Measurements from ENCODE around the gene SEC61B. TPM values are rescaled to one million over a fixed set of nuclear protein-coding genes. Genes with fewer than 3 reads are reported as not detected.

The SEC61B gene
- total RNA-seq, result 118 TPM
- 328 TPM for polyA plus RNA-seq (ENCODE audit: insufficient read depth, low read depth, low replicate concordance)
- long read RNA-seq, donor 1, transcript SEC61B-201 (4 exons, 545 nt), result major isoform, 136 of 176 reads
- long read RNA-seq, donor 1, partial matches to known transcripts, result 36 of 176 reads
- long read RNA-seq, donor 1, other reads (novel, unspliced or antisense), result 0 of 176 reads
- long read RNA-seq, donor 2, transcript SEC61B-201 (4 exons, 545 nt), result major isoform, 187 of 228 reads
- long read RNA-seq, donor 2, transcript SEC61B-202 (2 exons, 687 nt), result minor isoform, 5 of 228 reads
- long read RNA-seq, donor 2, partial matches to known transcripts, result 36 of 228 reads
- long read RNA-seq, donor 2, other reads (novel, unspliced or antisense), result 0 of 228 reads
- long read RNA-seq, donor 3, transcript SEC61B-201 (4 exons, 545 nt), result major isoform, 215 of 227 reads
- long read RNA-seq, donor 3, partial matches to known transcripts, result 11 of 227 reads
- long read RNA-seq, donor 3, other reads (novel, unspliced or antisense), result 0 of 227 reads
- long read RNA-seq, donor 4, transcript SEC61B-201 (4 exons, 545 nt), result major isoform, 132 of 146 reads
- long read RNA-seq, donor 4, partial matches to known transcripts, result 13 of 146 reads
- long read RNA-seq, donor 4, other reads (novel, unspliced or antisense), result 0 of 146 reads
- long read RNA-seq, donor 5, transcript SEC61B-201 (4 exons, 545 nt), result major isoform, 13 of 14 reads
- long read RNA-seq, donor 5, partial matches to known transcripts, result 0 of 14 reads
- long read RNA-seq, donor 5, other reads (novel, unspliced or antisense), result 0 of 14 reads
- long read RNA-seq, donor 6, transcript SEC61B-201 (4 exons, 545 nt), result major isoform, 446 of 486 reads
- long read RNA-seq, donor 6, partial matches to known transcripts, result 39 of 486 reads
- long read RNA-seq, donor 6, other reads (novel, unspliced or antisense), result 0 of 486 reads
- long read RNA-seq, donor 7, transcript SEC61B-201 (4 exons, 545 nt), result major isoform, 64 of 74 reads
- long read RNA-seq, donor 7, partial matches to known transcripts, result 10 of 74 reads
- long read RNA-seq, donor 7, other reads (novel, unspliced or antisense), result 0 of 74 reads
- long read RNA-seq, donor 8, transcript SEC61B-201 (4 exons, 545 nt), result major isoform, 201 of 243 reads
- long read RNA-seq, donor 8, partial matches to known transcripts, result 41 of 243 reads
- long read RNA-seq, donor 8, other reads (novel, unspliced or antisense), result 0 of 243 reads
- long read RNA-seq, donor 9, transcript SEC61B-201 (4 exons, 545 nt), result major isoform, 128 of 155 reads
- long read RNA-seq, donor 9, partial matches to known transcripts, result 27 of 155 reads
- long read RNA-seq, donor 9, other reads (novel, unspliced or antisense), result 0 of 155 reads
- long read RNA-seq, donor 10, transcript SEC61B-201 (4 exons, 545 nt), result major isoform, 159 of 205 reads
- long read RNA-seq, donor 10, partial matches to known transcripts, result 45 of 205 reads
- long read RNA-seq, donor 10, other reads (novel, unspliced or antisense), result 0 of 205 reads

GRCh38 chr9:99221621-99222415 is at the start of gene SEC61B, which contains the start of gene ALG2:
SEC61B (plus strand) TSS chr9:99222282; CDS start chr9:99222364, 82 bp downstream.
ALG2 (minus strand) TSS chr9:99221942; CDS start chr9:99221894, 48 bp downstream.
- H3K36me3 ChIP-seq (ENCODE audit: control insufficient read depth in 2 of 3, insufficient read depth in 3 of 3, low read length in 3 of 3), result peaks cover 4 to 12% (median 6%) of the 10 kb centered on the region in 3 donors
- peaks cover 4 to 21% (median 7%) of the 10 kb centered on the region in 3 donors for H3K4me1 ChIP-seq (ENCODE audit: control insufficient read depth in 2 of 3, insufficient read depth in 2 of 3, low read depth in 1 of 3, low read length in 3 of 3)
- peak within 1 kb of the TSS; percentile 92 to 98 for H3K27ac ChIP-seq (ENCODE audit: low read depth in 2 of 2, low read length in 2 of 2)
- H3K4me3 ChIP-seq (ENCODE audit: low read length in 3 of 3), result peak within 1 kb of the TSS; percentile 85 to 96 (median 93)
- DNase-seq (peak; percentile 95 to 98 (median 97)), FAIRE-seq (no peak)
- H3K27me3 ChIP-seq (ENCODE audit: control insufficient read depth, insufficient read depth, low read length), result no peaks in the 10 kb centered on the region
- peak within 1 kb of the TSS; percentile 81 to 95 (median 92) for H3K9ac ChIP-seq (ENCODE audit: low read length in 3 of 3)
- TF ChIP-seq CTCF (IDR thresholded peaks at IDR 0.05; ENCODE audit: borderline replicate concordance, extremely low read depth, insufficient read depth), result no peak
- intact Hi-C loops (cut with DNase I), result no loop called here
- H3K9me3 ChIP-seq (ENCODE audit: control insufficient read depth in 2 of 3, insufficient read depth in 1 of 3, low read length in 3 of 3), result no peaks in the 10 kb centered on the region

- Histone ChIP-seq H3K36me3 (ENCODE audit: control insufficient read depth in 2 of 3, insufficient read depth in 3 of 3, low read length in 3 of 3) (no peaks in the 10 kb centered on the region), H3K4me1 (ENCODE audit: control insufficient read depth in 2 of 3, insufficient read depth in 2 of 3, low read depth in 1 of 3, low read length in 3 of 3) (peaks cover 0 to 7% (median 6%) of the 10 kb centered on the region in 3 donors), H3K9me3 (ENCODE audit: control insufficient read depth in 2 of 3, insufficient read depth in 1 of 3, low read length in 3 of 3) (no peaks in the 10 kb centered on the region), H3K27me3 (ENCODE audit: control insufficient read depth, insufficient read depth, low read length) (no peaks in the 10 kb centered on the region), H3K9ac (ENCODE audit: low read length in 3 of 3) (no peak overlapping the region), H3K4me3 (ENCODE audit: low read length in 3 of 3) (no peak overlapping the region), H3K27ac (ENCODE audit: low read depth in 2 of 2, low read length in 2 of 2) (no peak overlapping the region)
- intact Hi-C loops (cut with DNase I), result no loop called here
- no peak for FAIRE-seq
- no peak for DNase-seq
- TF ChIP-seq CTCF (IDR thresholded peaks at IDR 0.05; ENCODE audit: borderline replicate concordance, extremely low read depth, insufficient read depth), result no peak
These were observed 48.2 kb upstream of the SEC61B start for GRCh38 chr9:99173570-99174504.
